HCT116 (cell line): ENCODE results near the gene SLC35F3. TPM values are rescaled to one million over a fixed set of nuclear protein-coding genes. Genes with fewer than 3 reads are reported as not detected.

Source experiments
- ATAC-seq: fragments of 200-7000 bp; cut with Tn5 transposase; 2 replicates; pipeline ENCODE4 v1.9.1; 2020; ENCODE audit warnings: mild to moderate bottlenecking, moderate library complexity
- BruUV-seq: library from RNA; stranded (reverse); fragments of 400-500 nt; replicated peaks from 2 replicates; lab custom pipeline; 2021; lab: Mats Ljungman, UMichigan
- CTCF ChIA-PET: fragments of 300-600 bp; sonication (Branson Sonifier 250); formaldehyde crosslinking; loops from one replicate; lab custom pipeline; 2021; ENCODE audit warnings: antibody characterized with exemption; lab: Charles Lee
- POLR2A ChIA-PET: fragments of 300-600, 350-600 bp; sonication (Branson Sonifier 250); formaldehyde crosslinking; loops from one replicate; lab custom pipeline; 2021; ENCODE audit warnings: antibody characterized with exemption; lab: Charles Lee
- RAD21 ChIA-PET, 2 experiments: fragments of 300-600 bp; sonication (Branson Sonifier 250); formaldehyde crosslinking; loops; one replicate each; lab custom pipeline; 2023; ENCODE audit warnings: low total read pairs in 2 of 2; ENCODE audit not compliant: uncharacterized antibody in 2 of 2, unreplicated experiment in 2 of 2, low non-redundant PET in 1 of 2; lab: Charles Lee
- DNase-seq: peaks from one replicate; pipeline ENCODE4 v3.0.0-alpha.2; 2010; ENCODE audit warnings: low read depth, low spot score
- H2AFZ ChIP-seq: fragments of 200-600 bp; shearing (Covaris generic), sonication (generic); 2 replicates; pipeline ENCODE4 v1.6.1; 2017; ENCODE audit warnings: low read depth, mixed run types, mixed read lengths, antibody characterized with exemption, low read length; ENCODE audit not compliant: poor library complexity, severe bottlenecking
- H3K27ac ChIP-seq: 2 replicates; pipeline ENCODE4 v1.5.1; 2012; ENCODE audit warnings: low read depth, low read length
- H3K27me3 ChIP-seq: fragments of 200-600 bp; sonication (generic); 2 replicates; pipeline ENCODE4 v1.6.1; 2016; ENCODE audit warnings: mixed run types, low read length, mixed read lengths; ENCODE audit not compliant: insufficient read depth
- H3K36me3 ChIP-seq, 2 experiments: fragments of 200-500 bp in 1 of 2; fragments of 200-600 bp in 1 of 2; sonication (Bioruptor generic) in 1 of 2; sonication (generic) in 1 of 2; 2 replicates each; pipeline versions ENCODE4 v1.5.1 to v1.6.1; 2014 to 2016; ENCODE audit warnings: low read length in 2 of 2, inconsistent platforms in 1 of 2, mixed read lengths in 1 of 2, mixed run types in 1 of 2; ENCODE audit not compliant: insufficient read depth in 2 of 2, control insufficient read depth in 1 of 2
- H3K4me1 ChIP-seq, 2 experiments: fragments of 200-600 bp in 1 of 2; sonication (generic) in 1 of 2; 2 replicates each; pipeline versions ENCODE4 v1.5.1 to v1.6.1; 2012 to 2017; ENCODE audit warnings: low read length in 2 of 2, inconsistent platforms in 1 of 2, mild to moderate bottlenecking in 1 of 2, mixed read lengths in 1 of 2, mixed run types in 1 of 2, moderate library complexity in 1 of 2; ENCODE audit not compliant: insufficient read depth in 2 of 2, control insufficient read depth in 1 of 2
- H3K4me2 ChIP-seq: fragments of 200-600 bp; sonication (generic); 2 replicates; pipeline ENCODE4 v1.6.1; 2017; ENCODE audit warnings: mixed run types, low read length, mixed read lengths
- H3K4me3 ChIP-seq, 2 experiments: fragments of 200-600 bp in 1 of 2; sonication (generic) in 1 of 2; replicated peaks in 1 of 2; 2 replicates each; pipeline ENCODE4 v1.5.1; 2011 to 2016; ENCODE audit warnings: low read length in 2 of 2, control low read depth in 1 of 2, low read depth in 1 of 2, mild to moderate bottlenecking in 1 of 2, mixed read lengths in 1 of 2, mixed run types in 1 of 2
- H3K79me2 ChIP-seq: fragments of 200-600 bp; sonication (generic); 2 replicates; pipeline ENCODE4 v1.6.1; 2017; ENCODE audit warnings: mild to moderate bottlenecking, mixed run types, low read length, moderate library complexity, mixed read lengths; ENCODE audit not compliant: insufficient read depth
- H3K9ac ChIP-seq: fragments of 200-600 bp; sonication (generic); 2 replicates; pipeline ENCODE4 v1.6.1; 2016; ENCODE audit warnings: low read length, mixed read lengths
- H3K9me2 ChIP-seq: fragments of 200-600 bp; sonication (generic), shearing (Covaris generic); 2 replicates; pipeline ENCODE4 v1.6.1; 2017; ENCODE audit warnings: mixed run types, mild to moderate bottlenecking, moderate library complexity; ENCODE audit not compliant: insufficient read depth
- H3K9me3 ChIP-seq, 2 experiments: fragments of 200-500 bp in 1 of 2; fragments of 200-600 bp in 1 of 2; sonication (Bioruptor generic) in 1 of 2; sonication (generic) in 1 of 2; 2 replicates each; pipeline ENCODE4 v1.6.1; 2014 to 2017; ENCODE audit warnings: low read length in 2 of 2, mixed read lengths in 2 of 2, inconsistent platforms in 1 of 2, low read depth in 1 of 2, mild to moderate bottlenecking in 1 of 2, mixed run types in 1 of 2, moderate library complexity in 1 of 2; ENCODE audit not compliant: control insufficient read depth in 1 of 2, insufficient read depth in 1 of 2
- H4K20me1 ChIP-seq: fragments of 200-600 bp; sonication (generic), shearing (Covaris generic); 2 replicates; pipeline ENCODE4 v1.6.1; 2017; ENCODE audit warnings: mixed run types, mild to moderate bottlenecking, moderate library complexity; ENCODE audit not compliant: insufficient read depth
- ATF3 ChIP-seq: IDR thresholded peaks from 2 replicates; pipeline ENCODE4 v1.6.1; 2012
- CBX3 ChIP-seq: IDR thresholded peaks from 2 replicates; pipeline ENCODE4 v1.6.1; 2012; ENCODE audit warnings: low read depth
- CEBPB ChIP-seq: IDR thresholded peaks from 2 replicates; pipeline ENCODE4 v1.6.1; 2012; ENCODE audit warnings: low read depth
- EZH2 ChIP-seq: fragments of 200-600 bp; sonication (generic); IDR thresholded peaks from 2 replicates; pipeline ENCODE4 v1.6.1; 2017; ENCODE audit warnings: antibody characterized with exemption, mixed run types
- FOSL1 ChIP-seq: IDR thresholded peaks from 2 replicates; pipeline ENCODE4 v1.6.1; 2012; ENCODE audit warnings: low read depth
- POLR2A ChIP-seq: IDR thresholded peaks from 2 replicates; pipeline ENCODE4 v1.7.0; 2011; ENCODE audit warnings: borderline replicate concordance; ENCODE audit not compliant: insufficient read depth, insufficient read length; ENCODE audit errors: extremely low read depth
- POLR2AphosphoS5 ChIP-seq: IDR thresholded peaks from 2 replicates; pipeline ENCODE4 v1.6.1; 2011; ENCODE audit warnings: mild to moderate bottlenecking, low read depth, low read length, moderate library complexity
- SP1 ChIP-seq: IDR thresholded peaks from 2 replicates; pipeline ENCODE4 v1.6.1; 2012; ENCODE audit warnings: low read depth
- TCF7L2 ChIP-seq: IDR thresholded peaks from 2 replicates; pipeline ENCODE4 v1.7.0; 2011; ENCODE audit warnings: borderline replicate concordance, inconsistent platforms; ENCODE audit not compliant: insufficient read depth, insufficient read length; ENCODE audit errors: extremely low read depth
- intact Hi-C: fragments of 100-400 bp; cut with micrococcal nuclease; formaldehyde crosslinking; loops from 2 replicates; pipeline ENCODE4 v1.10.0; 2022
- total RNA-seq: library from RNA; stranded (reverse); gene quantifications from one replicate; pipeline ENCODE4 v1.2.1, GENCODE V29; 2021; ENCODE audit not compliant: unreplicated experiment
- TF ChIP-seq, protein P1 (sequence below): IDR thresholded peaks from 2 replicates; pipeline ENCODE4 v1.6.1; 2011; ENCODE audit warnings: mild to moderate bottlenecking, low read length, moderate library complexity; ENCODE audit not compliant: insufficient replicate concordance; ENCODE audit errors: extremely low read depth

The SLC35F3 gene
- total RNA-seq, 1 experiment from 2014 or later, result 6.4 TPM

GRCh38 chr1:234170622-234171021 lies 266.1 kb downstream of the SLC35F3 start:
- H3K9me3 ChIP-seq, result no peaks in the 10 kb centered on the region
- TF ChIP-seq FOSL1 (no peak), CBX3 (no peak), POLR2A (no peak), SP1 (no peak), CEBPB (no peak), TCF7L2 (no peak), EZH2 (no peak), ATF3 (no peak), POLR2AphosphoS5 (no peak)
- TF ChIP-seq, protein P1, sequence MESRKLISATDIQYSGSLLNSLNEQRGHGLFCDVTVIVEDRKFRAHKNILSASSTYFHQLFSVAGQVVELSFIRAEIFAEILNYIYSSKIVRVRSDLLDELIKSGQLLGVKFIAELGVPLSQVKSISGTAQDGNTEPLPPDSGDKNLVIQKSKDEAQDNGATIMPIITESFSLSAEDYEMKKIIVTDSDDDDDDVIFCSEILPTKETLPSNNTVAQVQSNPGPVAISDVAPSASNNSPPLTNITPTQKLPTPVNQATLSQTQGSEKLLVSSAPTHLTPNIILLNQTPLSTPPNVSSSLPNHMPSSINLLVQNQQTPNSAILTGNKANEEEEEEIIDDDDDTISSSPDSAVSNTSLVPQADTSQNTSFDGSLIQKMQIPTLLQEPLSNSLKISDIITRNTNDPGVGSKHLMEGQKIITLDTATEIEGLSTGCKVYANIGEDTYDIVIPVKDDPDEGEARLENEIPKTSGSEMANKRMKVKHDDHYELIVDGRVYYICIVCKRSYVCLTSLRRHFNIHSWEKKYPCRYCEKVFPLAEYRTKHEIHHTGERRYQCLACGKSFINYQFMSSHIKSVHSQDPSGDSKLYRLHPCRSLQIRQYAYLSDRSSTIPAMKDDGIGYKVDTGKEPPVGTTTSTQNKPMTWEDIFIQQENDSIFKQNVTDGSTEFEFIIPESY, result no peak
- H4K20me1 ChIP-seq, result no peaks in the 10 kb centered on the region
- BruUV-seq, result no TSS peak
- ChIA-PET RAD21 (no interaction called here), POLR2A (no interaction called here), CTCF (no interaction called here)
- H2AFZ ChIP-seq, result no peak overlapping the region
- no peaks in the 10 kb centered on the region for H3K9me2 ChIP-seq
- no peak for ATAC-seq
- H3K4me1 ChIP-seq, result no peaks in the 10 kb centered on the region
- H3K36me3 ChIP-seq, result no peaks in the 10 kb centered on the region
- H3K4me2 ChIP-seq, result no peak overlapping the region
- no peaks in the 10 kb centered on the region for H3K79me2 ChIP-seq
- no peaks in the 10 kb centered on the region for H3K27me3 ChIP-seq
- H3K27ac ChIP-seq, result no peak overlapping the region
- DNase-seq, result no peak
- no peak overlapping the region for H3K4me3 ChIP-seq
- H3K9ac ChIP-seq, result no peak overlapping the region
- intact Hi-C loops, result no loop called here
